DND-41 (cell line): ENCODE data around the gene EXOC3L4.

Source experiments
- CTCF ChIP-seq: IDR thresholded peaks from 2 replicates; pipeline ENCODE4 v1.5.1; 2012; ENCODE audit warnings: borderline replicate concordance, low read length, moderate library complexity, mild to moderate bottlenecking; ENCODE audit not compliant: poor library complexity, severe bottlenecking; ENCODE audit errors: extremely low read depth
- EZH2 ChIP-seq: IDR thresholded peaks from 3 replicates; pipeline ENCODE4 v1.6.1; 2012; ENCODE audit warnings: borderline replicate concordance, low read depth, mild to moderate bottlenecking, moderate library complexity, low read length, inconsistent platforms; ENCODE audit not compliant: severe bottlenecking

GRCh38 chr14:103059556-103059955 is 35.0 kb upstream of the EXOC3L4 start:
- TF ChIP-seq CTCF (no peak), EZH2 (no peak)
